ENCODE data around the gene C12orf76. TPM values are rescaled to one million over a fixed set of nuclear protein-coding genes. Genes with fewer than 3 reads are reported as not detected.
A peak's percentile ranks its signal among the peaks of the same experiment; 100 is the strongest.

C12orf76 gene
- total and polyA plus RNA-seq, 10 of the 15 experiments (the other 5 are each of a cell fraction or from before 2014, with no cell fraction given) = 3.6 to 20.4 (median 10.7) TPM

DNA sequence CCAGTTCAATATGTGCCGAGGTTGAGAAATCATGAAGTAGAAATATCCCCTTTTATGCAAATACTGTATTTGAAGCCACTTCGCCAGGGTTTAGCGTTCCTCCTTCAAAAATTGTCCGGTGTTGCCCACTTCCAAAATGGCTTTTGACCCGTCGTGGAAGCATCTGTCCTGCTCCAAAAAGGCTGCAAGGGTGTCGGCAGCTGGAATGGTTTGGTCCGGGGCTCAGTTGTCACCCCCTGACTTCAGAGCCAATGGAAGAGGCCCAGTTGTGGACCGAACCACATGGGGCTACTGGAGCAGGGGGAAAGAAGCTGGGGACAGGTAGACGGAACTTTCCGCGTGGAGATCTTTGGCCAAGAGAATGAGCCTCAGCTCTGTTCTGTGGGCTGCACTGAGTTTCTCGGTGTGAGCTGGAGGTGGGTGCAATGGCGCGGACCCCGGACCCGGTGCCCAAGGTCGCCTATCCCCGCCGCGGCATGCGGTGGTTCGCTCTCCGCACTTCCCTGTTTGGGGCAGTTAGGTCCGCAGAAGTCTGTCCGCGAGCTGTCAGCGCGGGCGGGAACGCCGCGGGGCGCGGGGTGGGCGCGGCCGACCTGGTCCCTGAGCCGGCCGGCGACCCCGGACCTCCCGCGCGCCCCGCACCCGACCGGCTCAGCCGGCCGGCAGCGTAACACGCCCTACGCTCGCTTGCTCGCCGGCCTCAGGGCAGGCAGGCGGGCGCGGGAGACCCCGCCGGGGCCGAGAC is 49.2 kb downstream of the C12orf76 start, which contains the start of gene ANKRD13A (continued):
- TF ChIP-seq, protein P1, sequence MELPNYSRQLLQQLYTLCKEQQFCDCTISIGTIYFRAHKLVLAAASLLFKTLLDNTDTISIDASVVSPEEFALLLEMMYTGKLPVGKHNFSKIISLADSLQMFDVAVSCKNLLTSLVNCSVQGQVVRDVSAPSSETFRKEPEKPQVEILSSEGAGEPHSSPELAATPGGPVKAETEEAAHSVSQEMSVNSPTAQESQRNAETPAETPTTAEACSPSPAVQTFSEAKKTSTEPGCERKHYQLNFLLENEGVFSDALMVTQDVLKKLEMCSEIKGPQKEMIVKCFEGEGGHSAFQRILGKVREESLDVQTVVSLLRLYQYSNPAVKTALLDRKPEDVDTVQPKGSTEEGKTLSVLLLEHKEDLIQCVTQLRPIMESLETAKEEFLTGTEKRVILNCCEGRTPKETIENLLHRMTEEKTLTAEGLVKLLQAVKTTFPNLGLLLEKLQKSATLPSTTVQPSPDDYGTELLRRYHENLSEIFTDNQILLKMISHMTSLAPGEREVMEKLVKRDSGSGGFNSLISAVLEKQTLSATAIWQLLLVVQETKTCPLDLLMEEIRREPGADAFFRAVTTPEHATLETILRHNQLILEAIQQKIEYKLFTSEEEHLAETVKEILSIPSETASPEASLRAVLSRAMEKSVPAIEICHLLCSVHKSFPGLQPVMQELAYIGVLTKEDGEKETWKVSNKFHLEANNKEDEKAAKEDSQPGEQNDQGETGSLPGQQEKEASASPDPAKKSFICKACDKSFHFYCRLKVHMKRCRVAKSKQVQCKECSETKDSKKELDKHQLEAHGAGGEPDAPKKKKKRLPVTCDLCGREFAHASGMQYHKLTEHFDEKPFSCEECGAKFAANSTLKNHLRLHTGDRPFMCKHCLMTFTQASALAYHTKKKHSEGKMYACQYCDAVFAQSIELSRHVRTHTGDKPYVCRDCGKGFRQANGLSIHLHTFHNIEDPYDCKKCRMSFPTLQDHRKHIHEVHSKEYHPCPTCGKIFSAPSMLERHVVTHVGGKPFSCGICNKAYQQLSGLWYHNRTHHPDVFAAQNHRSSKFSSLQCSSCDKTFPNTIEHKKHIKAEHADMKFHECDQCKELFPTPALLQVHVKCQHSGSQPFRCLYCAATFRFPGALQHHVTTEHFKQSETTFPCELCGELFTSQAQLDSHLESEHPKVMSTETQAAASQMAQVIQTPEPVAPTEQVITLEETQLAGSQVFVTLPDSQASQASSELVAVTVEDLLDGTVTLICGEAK (IDR thresholded peaks at IDR 0.05; ENCODE audit: borderline replicate concordance) = peak; percentile 65; the same call in 1 of the 2 replicates
- TF ChIP-seq GABPA (IDR thresholded peaks at IDR 0.05; ENCODE audit: low read depth) = peak; percentile 48; the same call in 1 of the 2 replicates
- TF ChIP-seq NFXL1 (IDR thresholded peaks at IDR 0.05; ENCODE audit: borderline replicate concordance) = no peak
- TF ChIP-seq CEBPB (IDR thresholded peaks at IDR 0.05; ENCODE audit: borderline replicate concordance in 1 of 2, low read depth in 2 of 2, low read length in 2 of 2) = no peak
- TF ChIP-seq, protein P2, sequence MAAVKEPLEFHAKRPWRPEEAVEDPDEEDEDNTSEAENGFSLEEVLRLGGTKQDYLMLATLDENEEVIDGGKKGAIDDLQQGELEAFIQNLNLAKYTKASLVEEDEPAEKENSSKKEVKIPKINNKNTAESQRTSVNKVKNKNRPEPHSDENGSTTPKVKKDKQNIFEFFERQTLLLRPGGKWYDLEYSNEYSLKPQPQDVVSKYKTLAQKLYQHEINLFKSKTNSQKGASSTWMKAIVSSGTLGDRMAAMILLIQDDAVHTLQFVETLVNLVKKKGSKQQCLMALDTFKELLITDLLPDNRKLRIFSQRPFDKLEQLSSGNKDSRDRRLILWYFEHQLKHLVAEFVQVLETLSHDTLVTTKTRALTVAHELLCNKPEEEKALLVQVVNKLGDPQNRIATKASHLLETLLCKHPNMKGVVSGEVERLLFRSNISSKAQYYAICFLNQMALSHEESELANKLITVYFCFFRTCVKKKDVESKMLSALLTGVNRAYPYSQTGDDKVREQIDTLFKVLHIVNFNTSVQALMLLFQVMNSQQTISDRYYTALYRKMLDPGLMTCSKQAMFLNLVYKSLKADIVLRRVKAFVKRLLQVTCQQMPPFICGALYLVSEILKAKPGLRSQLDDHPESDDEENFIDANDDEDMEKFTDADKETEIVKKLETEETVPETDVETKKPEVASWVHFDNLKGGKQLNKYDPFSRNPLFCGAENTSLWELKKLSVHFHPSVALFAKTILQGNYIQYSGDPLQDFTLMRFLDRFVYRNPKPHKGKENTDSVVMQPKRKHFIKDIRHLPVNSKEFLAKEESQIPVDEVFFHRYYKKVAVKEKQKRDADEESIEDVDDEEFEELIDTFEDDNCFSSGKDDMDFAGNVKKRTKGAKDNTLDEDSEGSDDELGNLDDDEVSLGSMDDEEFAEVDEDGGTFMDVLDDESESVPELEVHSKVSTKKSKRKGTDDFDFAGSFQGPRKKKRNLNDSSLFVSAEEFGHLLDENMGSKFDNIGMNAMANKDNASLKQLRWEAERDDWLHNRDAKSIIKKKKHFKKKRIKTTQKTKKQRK (IDR thresholded peaks at IDR 0.05; ENCODE audit: low read depth, low read length) = no peak
- TF ChIP-seq SKIL (IDR thresholded peaks at IDR 0.05; ENCODE audit: low read depth, poor library complexity, severe bottlenecking) = peak; percentile 99
- TF ChIP-seq ZNF217 (IDR thresholded peaks at IDR 0.05) = peak; percentile 52; the same call in 1 of the 2 replicates
- no peak for TF ChIP-seq USF1 (IDR thresholded peaks at IDR 0.05; ENCODE audit: borderline replicate concordance, extremely low read length, insufficient read depth, low read depth, low read length)
- peak; percentile 82 for TF ChIP-seq HCFC1 (IDR thresholded peaks at IDR 0.05; ENCODE audit: low read length)
- no peak for TF ChIP-seq PAX8 (IDR thresholded peaks at IDR 0.05)
- TF ChIP-seq, protein P3, sequence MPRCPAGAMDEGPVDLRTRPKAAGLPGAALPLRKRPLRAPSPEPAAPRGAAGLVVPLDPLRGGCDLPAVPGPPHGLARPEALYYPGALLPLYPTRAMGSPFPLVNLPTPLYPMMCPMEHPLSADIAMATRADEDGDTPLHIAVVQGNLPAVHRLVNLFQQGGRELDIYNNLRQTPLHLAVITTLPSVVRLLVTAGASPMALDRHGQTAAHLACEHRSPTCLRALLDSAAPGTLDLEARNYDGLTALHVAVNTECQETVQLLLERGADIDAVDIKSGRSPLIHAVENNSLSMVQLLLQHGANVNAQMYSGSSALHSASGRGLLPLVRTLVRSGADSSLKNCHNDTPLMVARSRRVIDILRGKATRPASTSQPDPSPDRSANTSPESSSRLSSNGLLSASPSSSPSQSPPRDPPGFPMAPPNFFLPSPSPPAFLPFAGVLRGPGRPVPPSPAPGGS (IDR thresholded peaks at IDR 0.05; ENCODE audit: borderline replicate concordance, insufficient read depth, low read depth, low read length, poor library complexity, severe bottlenecking) = no peak
- no peak for TF ChIP-seq RFX5 (IDR thresholded peaks at IDR 0.05; ENCODE audit: low read depth, low read length)
- TF ChIP-seq, protein P4, sequence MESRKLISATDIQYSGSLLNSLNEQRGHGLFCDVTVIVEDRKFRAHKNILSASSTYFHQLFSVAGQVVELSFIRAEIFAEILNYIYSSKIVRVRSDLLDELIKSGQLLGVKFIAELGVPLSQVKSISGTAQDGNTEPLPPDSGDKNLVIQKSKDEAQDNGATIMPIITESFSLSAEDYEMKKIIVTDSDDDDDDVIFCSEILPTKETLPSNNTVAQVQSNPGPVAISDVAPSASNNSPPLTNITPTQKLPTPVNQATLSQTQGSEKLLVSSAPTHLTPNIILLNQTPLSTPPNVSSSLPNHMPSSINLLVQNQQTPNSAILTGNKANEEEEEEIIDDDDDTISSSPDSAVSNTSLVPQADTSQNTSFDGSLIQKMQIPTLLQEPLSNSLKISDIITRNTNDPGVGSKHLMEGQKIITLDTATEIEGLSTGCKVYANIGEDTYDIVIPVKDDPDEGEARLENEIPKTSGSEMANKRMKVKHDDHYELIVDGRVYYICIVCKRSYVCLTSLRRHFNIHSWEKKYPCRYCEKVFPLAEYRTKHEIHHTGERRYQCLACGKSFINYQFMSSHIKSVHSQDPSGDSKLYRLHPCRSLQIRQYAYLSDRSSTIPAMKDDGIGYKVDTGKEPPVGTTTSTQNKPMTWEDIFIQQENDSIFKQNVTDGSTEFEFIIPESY (IDR thresholded peaks at IDR 0.05) = peak; percentile 77; the same call in 1 of the 2 replicates

All from GM12878 (cell line).